ENCODE results near the gene RPL4. TPM values are rescaled to one million over a fixed set of nuclear protein-coding genes. Genes with fewer than 3 reads are reported as not detected.

Gene RPL4
- total and polyA plus RNA-seq, 9 of the 15 experiments (the other 6 are each of a cell fraction or from before 2014, with no cell fraction given) = 2,055 to 7,760 (median 5,069) TPM

- TF ChIP-seq ZNF639 (CRISPR knock-in tag; conservative IDR thresholded peaks at IDR 0.05 in 1 of 2, IDR thresholded peaks at IDR 0.05 in 1 of 2) = no peak
- no peak for TF ChIP-seq ZNF449 (CRISPR knock-in tag; IDR thresholded peaks at IDR 0.05)
- TF ChIP-seq SMAD1 (IDR thresholded peaks at IDR 0.05; ENCODE audit: low read depth, low read length, partially characterized antibody) = no peak
- peak; percentile 84 for TF ChIP-seq TCF3 (CRISPR knock-in tag; IDR thresholded peaks at IDR 0.05)
- TF ChIP-seq PCBP1 (IDR thresholded peaks at IDR 0.05; ENCODE audit: low read depth, low read length, poor library complexity, severe bottlenecking) = no peak
- TF ChIP-seq MGA (IDR thresholded peaks at IDR 0.05) = peak; percentile 14; the same call in 1 of the 2 replicates
- TF ChIP-seq PRMT5 (CRISPR knock-in tag; IDR thresholded peaks at IDR 0.05) = no peak
- no peak for TF ChIP-seq MYNN (IDR thresholded peaks at IDR 0.05)
- TF ChIP-seq MYNN (CRISPR knock-in tag; IDR thresholded peaks at IDR 0.05) = no peak
- no peak for TF ChIP-seq RBM15 (IDR thresholded peaks at IDR 0.05; ENCODE audit: insufficient read depth, low read length)
Observed at GRCh38 chr15:66481107-66481856, 23.4 kb downstream of the RPL4 start (continued).
